ENCODE measurements around the gene ZMYND15. TPM values are rescaled to one million over a fixed set of nuclear protein-coding genes. Genes with fewer than 3 reads are reported as not detected.
A peak's percentile ranks its signal among the peaks of the same experiment; 100 is the strongest.

The ZMYND15 gene
- total RNA-seq, 1 donor from 2014 or later = 0.22 TPM

DNA sequence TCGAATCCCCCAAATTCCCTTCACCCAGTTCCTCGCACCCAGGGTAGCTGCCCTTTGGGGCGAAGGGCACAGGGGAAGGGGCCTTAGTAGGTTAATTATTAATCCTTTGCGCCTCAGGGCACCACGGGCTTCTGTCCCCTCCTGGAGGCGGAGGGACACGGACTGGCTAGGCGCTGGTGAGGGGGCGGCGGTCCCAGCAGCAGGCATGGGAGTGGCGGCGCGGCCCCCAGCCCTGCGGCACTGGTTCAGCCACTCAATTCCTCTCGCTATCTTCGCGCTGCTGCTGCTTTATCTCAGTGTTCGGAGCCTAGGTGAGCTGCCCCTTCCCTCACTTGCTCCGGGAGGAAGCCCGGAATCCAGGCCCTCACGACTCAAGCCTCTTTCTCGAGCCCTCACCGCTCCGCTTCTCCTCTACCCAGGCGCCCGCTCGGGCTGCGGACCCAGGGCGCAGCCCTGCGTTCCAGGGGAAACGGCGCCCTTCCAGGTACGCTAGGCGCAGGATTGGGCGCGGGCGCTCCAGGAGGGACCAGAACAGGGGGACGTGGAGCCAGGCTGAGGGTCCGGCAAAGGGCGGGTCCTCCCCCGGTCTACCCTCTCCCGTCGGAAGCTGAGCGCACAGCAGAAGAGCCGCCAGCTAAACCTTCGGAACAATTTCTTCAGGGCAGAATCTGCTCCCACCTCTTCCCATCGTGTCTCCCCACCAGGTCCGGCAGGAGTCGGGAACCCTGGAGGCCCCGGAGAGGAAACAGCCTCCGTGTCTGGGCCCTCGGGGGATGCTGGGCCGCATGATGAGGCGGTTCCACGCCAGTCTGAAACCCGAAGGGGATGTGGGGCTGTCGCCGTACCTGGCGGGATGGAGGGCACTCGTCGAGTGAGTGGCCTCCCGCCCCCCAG lies 49.4 kb downstream of the ZMYND15 start, which contains the start of gene GLTPD2:
Gene GLTPD2 (plus strand): TSS at position 158 of the 894 bp plus-strand sequence. CDS start 48 bp downstream, at position 206.
- Mint-ChIP-seq H3K27me3 (peaks cover 5% of the 10 kb centered on the region), H3K4me1 (ENCODE audit: low read depth) (peaks cover 13% of the 10 kb centered on the region), H3K27ac (peak within 1 kb of the TSS; percentile 94), H3K4me3 (ENCODE audit: low read depth) (peak within 1 kb of the TSS; percentile 81), H3K9me3 (ENCODE audit: low read depth) (no peaks in the 10 kb centered on the region), H3K36me3 (ENCODE audit: insufficient read depth) (no peaks in the 10 kb centered on the region)
- TF ChIP-seq, protein P1, sequence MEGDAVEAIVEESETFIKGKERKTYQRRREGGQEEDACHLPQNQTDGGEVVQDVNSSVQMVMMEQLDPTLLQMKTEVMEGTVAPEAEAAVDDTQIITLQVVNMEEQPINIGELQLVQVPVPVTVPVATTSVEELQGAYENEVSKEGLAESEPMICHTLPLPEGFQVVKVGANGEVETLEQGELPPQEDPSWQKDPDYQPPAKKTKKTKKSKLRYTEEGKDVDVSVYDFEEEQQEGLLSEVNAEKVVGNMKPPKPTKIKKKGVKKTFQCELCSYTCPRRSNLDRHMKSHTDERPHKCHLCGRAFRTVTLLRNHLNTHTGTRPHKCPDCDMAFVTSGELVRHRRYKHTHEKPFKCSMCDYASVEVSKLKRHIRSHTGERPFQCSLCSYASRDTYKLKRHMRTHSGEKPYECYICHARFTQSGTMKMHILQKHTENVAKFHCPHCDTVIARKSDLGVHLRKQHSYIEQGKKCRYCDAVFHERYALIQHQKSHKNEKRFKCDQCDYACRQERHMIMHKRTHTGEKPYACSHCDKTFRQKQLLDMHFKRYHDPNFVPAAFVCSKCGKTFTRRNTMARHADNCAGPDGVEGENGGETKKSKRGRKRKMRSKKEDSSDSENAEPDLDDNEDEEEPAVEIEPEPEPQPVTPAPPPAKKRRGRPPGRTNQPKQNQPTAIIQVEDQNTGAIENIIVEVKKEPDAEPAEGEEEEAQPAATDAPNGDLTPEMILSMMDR (IDR thresholded peaks at IDR 0.05; ENCODE audit: unreplicated experiment) = no peak
- peak; percentile 15 for DNase-seq (ENCODE audit: low spot score, unreplicated experiment)

DNA sequence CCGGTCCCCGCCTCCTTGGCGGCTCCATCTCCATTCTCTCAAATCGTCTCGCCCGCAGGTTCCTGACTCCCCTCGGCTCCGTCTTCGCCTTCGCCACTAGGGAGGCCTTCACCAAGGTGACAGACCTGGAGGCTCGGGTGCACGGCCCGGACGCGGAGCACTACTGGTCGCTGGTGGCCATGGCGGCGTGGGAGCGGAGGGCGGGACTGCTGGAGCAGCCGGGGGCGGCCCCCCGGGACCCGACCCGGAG lies 50.0 kb downstream of the ZMYND15 start:
- H3K4me1 Mint-ChIP-seq (ENCODE audit: low read depth) = peaks cover 13% of the 10 kb centered on the region
- no peak for DNase-seq (ENCODE audit: low spot score, unreplicated experiment)
- H3K4me3 Mint-ChIP-seq (ENCODE audit: low read depth) = peak overlapping the region; percentile 81
- TF ChIP-seq, protein P1 (IDR thresholded peaks at IDR 0.05; ENCODE audit: unreplicated experiment) = no peak
- H3K27ac Mint-ChIP-seq = peak overlapping the region; percentile 94
- no peaks in the 10 kb centered on the region for H3K9me3 Mint-ChIP-seq (ENCODE audit: low read depth)
- no peaks in the 10 kb centered on the region for H3K36me3 Mint-ChIP-seq (ENCODE audit: insufficient read depth)
- H3K27me3 Mint-ChIP-seq = peaks cover 5% of the 10 kb centered on the region

DNA sequence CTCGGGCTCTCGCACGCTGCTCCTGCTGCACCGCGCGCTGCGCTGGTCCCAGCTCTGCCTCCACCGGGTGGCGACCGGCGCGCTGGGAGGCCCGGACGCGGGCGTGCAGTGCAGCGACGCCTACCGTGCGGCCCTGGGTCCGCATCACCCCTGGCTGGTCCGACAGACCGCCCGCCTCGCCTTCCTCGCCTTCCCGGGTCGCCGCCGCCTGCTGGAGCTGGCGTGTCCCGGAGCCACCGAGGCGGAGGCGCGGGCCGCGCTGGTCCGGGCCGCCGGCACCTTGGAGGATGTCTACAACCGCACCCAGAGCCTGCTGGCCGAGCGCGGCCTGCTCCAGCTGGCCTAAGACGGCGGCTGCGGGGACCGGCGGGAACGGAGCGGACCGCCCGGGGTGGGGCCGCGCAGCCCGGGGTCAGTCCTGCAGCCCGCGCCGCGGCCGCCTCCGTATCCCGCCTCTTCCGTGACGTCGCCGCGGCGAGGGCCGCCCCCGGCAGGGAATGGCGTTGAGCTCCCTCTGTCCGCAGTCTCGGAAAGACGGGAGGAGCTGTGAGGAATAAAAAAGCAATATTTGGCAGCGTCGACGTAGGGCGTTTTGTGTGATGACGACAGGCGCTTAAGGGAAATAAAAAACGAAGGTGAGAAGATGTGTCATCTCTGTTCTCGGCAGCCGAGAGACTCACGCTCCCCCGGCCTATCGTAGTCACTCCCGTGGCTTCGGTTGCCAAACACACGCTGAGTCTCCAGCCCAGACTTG lies 50.5 kb downstream of the ZMYND15 start:
- H3K4me3 Mint-ChIP-seq (ENCODE audit: low read depth) = peak overlapping the region; percentile 84
- no peaks in the 10 kb centered on the region for H3K36me3 Mint-ChIP-seq (ENCODE audit: insufficient read depth)
- peak; percentile 85 for DNase-seq (ENCODE audit: low spot score, unreplicated experiment)
- H3K27me3 Mint-ChIP-seq = peaks cover 5% of the 10 kb centered on the region
- peak overlapping the region; percentile 96 for H3K27ac Mint-ChIP-seq
- TF ChIP-seq, protein P1 (IDR thresholded peaks at IDR 0.05; ENCODE audit: unreplicated experiment) = peak; percentile 88
- peaks cover 13% of the 10 kb centered on the region for H3K4me1 Mint-ChIP-seq (ENCODE audit: low read depth)
- no peaks in the 10 kb centered on the region for H3K9me3 Mint-ChIP-seq (ENCODE audit: low read depth)

DNA sequence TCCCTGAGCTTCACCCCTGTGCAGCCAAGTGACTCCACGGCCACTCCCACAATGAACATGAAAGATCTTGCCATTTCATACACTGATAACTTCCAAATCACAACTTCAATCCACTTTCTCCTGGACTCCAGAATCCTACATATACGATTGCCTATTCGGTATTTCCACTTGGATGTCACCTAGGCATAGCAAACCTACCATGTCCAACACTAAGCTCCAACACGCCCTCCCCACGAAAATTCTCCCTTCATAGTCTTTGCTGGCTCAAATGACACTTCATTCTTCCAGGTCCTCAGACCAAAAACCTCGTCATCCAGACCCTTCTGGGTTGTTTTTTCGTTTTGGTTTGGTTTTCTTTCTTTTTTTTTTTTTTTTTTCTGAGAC lies 51.1 kb downstream of the ZMYND15 start:
- TF ChIP-seq, protein P1 (IDR thresholded peaks at IDR 0.05; ENCODE audit: unreplicated experiment) = no peak
- no peaks in the 10 kb centered on the region for H3K9me3 Mint-ChIP-seq (ENCODE audit: low read depth)
- peak overlapping the region; percentile 96 for H3K27ac Mint-ChIP-seq
- H3K4me1 Mint-ChIP-seq (ENCODE audit: low read depth) = peaks cover 13% of the 10 kb centered on the region
- H3K27me3 Mint-ChIP-seq = peaks cover 5% of the 10 kb centered on the region
- no peak for DNase-seq (ENCODE audit: low spot score, unreplicated experiment)
- no peaks in the 10 kb centered on the region for H3K36me3 Mint-ChIP-seq (ENCODE audit: insufficient read depth)
- H3K4me3 Mint-ChIP-seq (ENCODE audit: low read depth) = peak overlapping the region; percentile 84

DNA sequence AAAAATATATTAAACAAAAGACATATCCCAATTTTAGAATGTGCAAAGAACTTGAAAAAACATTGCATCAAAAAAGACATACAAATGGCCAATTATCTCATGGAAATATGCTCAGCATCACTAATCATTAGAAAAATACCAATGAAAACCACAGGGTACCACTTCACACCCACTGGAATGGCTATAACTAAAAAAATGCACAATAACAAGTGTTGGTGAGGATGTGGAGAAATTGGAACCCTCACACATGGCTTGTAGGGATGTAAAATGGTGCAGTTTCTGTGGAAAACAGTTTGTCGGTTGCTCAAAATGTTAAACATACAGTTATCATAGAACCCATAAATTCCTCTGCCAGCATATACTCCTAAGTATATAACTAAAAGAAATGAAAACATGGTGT lies 55.5 kb downstream of the ZMYND15 start:
- H3K4me3 Mint-ChIP-seq (ENCODE audit: low read depth) = peak overlapping the region; percentile 100
- H3K36me3 Mint-ChIP-seq (ENCODE audit: insufficient read depth) = peaks cover 4% of the 10 kb centered on the region
- peaks cover 3% of the 10 kb centered on the region for H3K27me3 Mint-ChIP-seq
- TF ChIP-seq, protein P1 (IDR thresholded peaks at IDR 0.05; ENCODE audit: unreplicated experiment) = no peak
- H3K4me1 Mint-ChIP-seq (ENCODE audit: low read depth) = peaks cover 10% of the 10 kb centered on the region
- no peaks in the 10 kb centered on the region for H3K9me3 Mint-ChIP-seq (ENCODE audit: low read depth)
- DNase-seq (ENCODE audit: low spot score, unreplicated experiment) = no peak
- H3K27ac Mint-ChIP-seq = no peak overlapping the region

Measured in progenitor cell of endocrine pancreas (in vitro differentiated cells).